Smooth muscle cell (in vitro differentiated cells): ENCODE results near the gene CACNA1B. TPM values are rescaled to one million over a fixed set of nuclear protein-coding genes. Genes with fewer than 3 reads are reported as not detected.

Experiments
- DNase-seq: peaks from one replicate; lab custom pipeline; 2025; ENCODE audit not compliant: unreplicated experiment; lab: John Stamatoyannopoulos, UW
- H2AFZ ChIP-seq: fragments of 200-600 bp; sonication (generic); 2 replicates; pipeline ENCODE4 v1.6.0; 2016; ENCODE audit warnings: antibody characterized with exemption, low read depth, mild to moderate bottlenecking
- H3F3A ChIP-seq: fragments of 200-600 bp; sonication (generic); 2 replicates; pipeline ENCODE4 v1.6.0; 2017; ENCODE audit warnings: antibody characterized with exemption, low read depth
- H3K27ac ChIP-seq: fragments of 200-600 bp; sonication (generic); 2 replicates; pipeline ENCODE4 v1.5.1; 2016; ENCODE audit warnings: low read depth, mild to moderate bottlenecking
- H3K27me3 ChIP-seq: fragments of 200-600 bp; sonication (generic); 2 replicates; pipeline ENCODE4 v1.6.1; 2016; ENCODE audit warnings: low read depth, mild to moderate bottlenecking
- H3K36me3 ChIP-seq: fragments of 200-600 bp; sonication (generic); 2 replicates; pipeline ENCODE4 v1.5.1; 2016; ENCODE audit warnings: low read depth
- H3K4me1 ChIP-seq: fragments of 200-600 bp; sonication (generic); 2 replicates; pipeline ENCODE4 v1.5.1; 2016; ENCODE audit warnings: low read depth
- H3K4me2 ChIP-seq: fragments of 200-600 bp; sonication (generic); 2 replicates; pipeline ENCODE4 v1.6.0; 2016; ENCODE audit warnings: mild to moderate bottlenecking
- H3K4me3 ChIP-seq: fragments of 200-600 bp; sonication (generic); 2 replicates; pipeline ENCODE4 v1.5.1; 2016; ENCODE audit warnings: mild to moderate bottlenecking
- H3K79me2 ChIP-seq: fragments of 200-600 bp; sonication (generic); 2 replicates; pipeline ENCODE4 v1.6.0; 2016; ENCODE audit warnings: low read depth, mild to moderate bottlenecking
- H3K9ac ChIP-seq: fragments of 200-600 bp; sonication (generic); 2 replicates; pipeline ENCODE4 v1.6.0; 2016; ENCODE audit warnings: low read depth
- H3K9me3 ChIP-seq: fragments of 200-600 bp; sonication (generic); replicated peaks from 2 replicates; pipeline ENCODE4 v1.5.1; 2016; ENCODE audit warnings: low read depth
- H4K20me1 ChIP-seq: fragments of 200-600 bp; sonication (generic); 2 replicates; pipeline ENCODE4 v1.6.0; 2016; ENCODE audit warnings: low read depth
- CTCF ChIP-seq: fragments of 200-600 bp; sonication (generic); IDR thresholded peaks from 2 replicates; pipeline ENCODE4 v1.5.1; 2017; ENCODE audit warnings: borderline replicate concordance, mild to moderate bottlenecking, antibody characterized with exemption; ENCODE audit not compliant: insufficient read depth, poor library complexity, severe bottlenecking
- WGBS: methylation state at CpG from one replicate; pipeline ENCODE4 v1.1.7; 2016; ENCODE audit warnings: low lambda C conversion rate; 5-methylcytosine and 5-hydroxymethylcytosine counted together
- polyA plus RNA-seq: library from polyadenylated mRNA; unstranded; fragments of >200 nt; fragmentation: Nextera tagmentation; extraction: Ambion mirVana; gene quantifications from 2 replicates; pipeline ENCODE4 v1.2.1, GENCODE V29; 2016
- total RNA-seq: library from RNA; depleted of rRNA; stranded (reverse); fragments of >200 nt; gene quantifications from 2 replicates; pipeline ENCODE4 v1.2.3, GENCODE V29; 2014

Gene CACNA1B
- total and polyA plus RNA-seq, 2 experiments from 2014 or later: 0.09 to 0.23 TPM

DNA sequence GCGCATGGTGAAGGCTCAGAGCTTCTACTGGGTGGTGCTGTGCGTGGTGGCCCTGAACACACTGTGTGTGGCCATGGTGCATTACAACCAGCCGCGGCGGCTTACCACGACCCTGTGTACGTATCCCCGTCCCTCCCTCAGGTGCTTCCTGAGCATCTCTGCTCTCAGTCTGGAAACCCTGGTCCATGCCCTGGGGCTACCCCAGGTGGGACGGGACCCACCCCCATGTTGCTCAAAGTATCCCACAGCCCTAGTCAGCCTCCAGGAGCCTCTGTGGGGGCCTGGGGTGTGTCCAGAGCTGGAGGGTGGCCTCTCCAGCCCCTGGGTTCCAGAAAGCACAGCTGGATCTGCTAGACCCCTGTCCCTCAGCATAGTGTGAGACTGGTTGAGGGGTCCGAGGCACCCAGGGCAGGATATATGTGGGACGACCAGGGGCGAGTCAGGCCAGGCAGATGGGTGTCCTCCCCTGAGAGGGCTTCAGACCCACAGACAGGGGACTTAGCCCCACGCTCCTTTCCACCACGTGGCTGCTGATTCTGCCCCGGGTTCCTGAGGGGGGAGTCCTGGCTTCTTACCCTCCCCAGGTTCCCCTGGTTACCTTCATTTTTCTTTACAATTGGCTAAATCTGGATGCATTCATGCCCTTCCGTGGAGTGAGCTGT, 94.0 kb downstream of the CACNA1B start:
- TF ChIP-seq CTCF: no peak
- Histone ChIP-seq H3K4me3 (no peak overlapping the region), H4K20me1 (no peaks in the 10 kb centered on the region), H3K27me3 (no peaks in the 10 kb centered on the region), H3K9ac (no peak overlapping the region), H3F3A (no peaks in the 10 kb centered on the region), H2AFZ (no peak overlapping the region), H3K79me2 (no peaks in the 10 kb centered on the region), H3K9me3 (no peaks in the 10 kb centered on the region), H3K4me1 (no peaks in the 10 kb centered on the region), H3K36me3 (no peaks in the 10 kb centered on the region), H3K4me2 (no peak overlapping the region), H3K27ac (no peak overlapping the region)
- WGBS: 94% methylated on average over 16 of the region's 16 CpGs
- no peak for DNase-seq

DNA sequence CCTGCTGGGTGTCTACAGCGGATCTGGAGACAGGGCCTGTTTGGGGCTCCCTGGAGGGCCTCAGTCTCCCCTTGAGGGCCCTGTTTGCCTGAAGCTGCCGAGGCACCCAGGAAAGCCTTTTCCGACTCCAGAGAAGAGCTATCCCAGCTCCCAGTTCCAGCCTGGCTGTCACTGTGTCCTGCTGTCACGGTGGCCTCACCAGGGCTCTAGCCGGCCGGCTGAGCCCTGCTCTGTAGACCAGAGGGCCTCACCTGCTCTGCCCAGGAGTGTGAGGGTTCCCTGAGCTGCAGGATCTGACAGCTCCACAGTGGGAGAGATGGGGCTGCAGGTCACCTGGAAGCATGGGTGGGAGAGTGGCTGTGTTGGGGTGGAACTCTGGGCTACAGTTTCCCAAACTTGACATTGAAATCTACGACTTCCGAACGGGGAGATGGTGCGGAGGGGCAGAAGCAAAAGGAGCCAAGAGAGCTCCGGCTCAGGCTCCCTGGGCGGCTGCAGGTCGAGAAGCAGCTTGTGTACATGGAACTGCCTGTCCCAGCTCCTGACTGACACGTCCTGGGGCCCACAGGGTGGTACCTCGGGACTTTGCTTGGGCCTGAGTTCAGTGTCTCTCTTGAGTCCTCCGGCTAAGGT, 94.9 kb downstream of the CACNA1B start:
- H3K9me3 ChIP-seq: no peaks in the 10 kb centered on the region
- H2AFZ ChIP-seq: no peak overlapping the region
- no peak overlapping the region for H3K27ac ChIP-seq
- no peak for DNase-seq
- H3K9ac ChIP-seq: no peak overlapping the region
- 93% methylated on average over 16 of the region's 16 CpGs for WGBS
- H3K27me3 ChIP-seq: no peaks in the 10 kb centered on the region
- H3F3A ChIP-seq: no peaks in the 10 kb centered on the region
- no peak for TF ChIP-seq CTCF
- no peaks in the 10 kb centered on the region for H3K79me2 ChIP-seq
- H3K36me3 ChIP-seq: no peaks in the 10 kb centered on the region
- H3K4me1 ChIP-seq: no peaks in the 10 kb centered on the region
- no peak overlapping the region for H3K4me3 ChIP-seq
- H4K20me1 ChIP-seq: no peaks in the 10 kb centered on the region
- no peak overlapping the region for H3K4me2 ChIP-seq

DNA sequence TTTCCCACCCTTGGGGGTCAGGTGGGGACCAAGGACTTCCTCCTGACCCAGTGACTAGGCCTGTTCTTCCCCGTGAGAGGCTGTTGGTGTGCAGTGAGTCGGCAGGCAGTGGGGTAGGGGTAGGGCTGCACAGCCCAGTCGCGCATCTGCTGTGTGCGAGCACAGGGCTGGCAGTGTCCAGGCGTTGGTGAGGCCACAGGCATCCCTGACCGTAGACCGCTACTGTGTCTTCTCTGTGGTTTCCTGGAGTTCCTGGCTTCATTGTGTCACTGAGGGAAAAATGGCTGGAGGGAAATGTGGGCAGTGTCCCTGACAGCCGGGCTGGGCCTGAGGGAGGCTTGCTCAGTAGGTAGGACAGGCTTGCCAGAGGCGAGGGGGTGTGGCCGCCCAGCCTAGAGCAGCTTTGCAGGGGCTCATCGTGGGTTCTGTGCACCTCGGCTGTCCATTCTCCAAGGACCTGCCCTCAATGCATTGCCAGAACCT, 95.4 kb downstream of the CACNA1B start:
- no peaks in the 10 kb centered on the region for H3K79me2 ChIP-seq
- H3K4me3 ChIP-seq: no peak overlapping the region
- no peak overlapping the region for H3K9ac ChIP-seq
- no peaks in the 10 kb centered on the region for H3K27me3 ChIP-seq
- no peak overlapping the region for H3K4me2 ChIP-seq
- H2AFZ ChIP-seq: no peak overlapping the region
- no peaks in the 10 kb centered on the region for H3F3A ChIP-seq
- DNase-seq: no peak
- no peak for TF ChIP-seq CTCF
- 78% methylated on average over 13 of the region's 13 CpGs for WGBS
- H3K9me3 ChIP-seq: no peaks in the 10 kb centered on the region
- H3K36me3 ChIP-seq: no peaks in the 10 kb centered on the region
- H4K20me1 ChIP-seq: no peaks in the 10 kb centered on the region
- H3K4me1 ChIP-seq: no peaks in the 10 kb centered on the region
- H3K27ac ChIP-seq: no peak overlapping the region
